Heart left ventricle (tissue), 13 donors: ENCODE results near the gene DAPK2.

Experiments
- POLR2A ChIP-seq, 2 donors: fragments of 450-650 bp; IDR thresholded peaks; one replicate each; pipeline ENCODE4 v1.6.1; 2017; ENCODE audit warnings: antibody characterized with exemption in 2 of 2, mild to moderate bottlenecking in 2 of 2, moderate library complexity in 2 of 2
- TF ChIP-seq, protein P1 (sequence below), 12 donors: fragments of 200-600 bp; sonication (generic) in 4 of 12; IDR thresholded peaks; one replicate each; pipeline versions ENCODE4 v1.5.0 to v1.8.0; 2018 to 2022; ENCODE audit warnings: antibody characterized with exemption in 12 of 12, mild to moderate bottlenecking in 5 of 12
- donor health status: ischemic (EF 13 %, LVEDD 7.1; RV severe dilation, severe dysfunction).
- donor health status: DM: no; HTN: yes; CAD: no.
- donor health status: DM: no; HTN: no; CAD: no.
- donor health status: ischemic (EF 25% LVEDD 6.9; RV normal size, moderate dysfunction).
- donor health status: ischemic (EF 25% LVEDD 5.7; RV mildly dilated, moderate dysfunction).
- donor health status: ischemic (EF 35%, LVEDD 5.7; RV mildly dilated, moderate dysfunction).
- donor health status: nonischemic (EF 11% LVEDD 7.7; RV severe dilation, severe dysfunction).
- donor health status: DM: yes; HTN: yes; CAD: no.
- donor health status: PGD.
- donor health status: ischemic (EF 29% LVEDD 5.4; RV normal size, mild dysfunction).
- donor health status: nonischemic (EF 23%, LVEDD 6.1; RV moderate dilation, normal function).

DNA sequence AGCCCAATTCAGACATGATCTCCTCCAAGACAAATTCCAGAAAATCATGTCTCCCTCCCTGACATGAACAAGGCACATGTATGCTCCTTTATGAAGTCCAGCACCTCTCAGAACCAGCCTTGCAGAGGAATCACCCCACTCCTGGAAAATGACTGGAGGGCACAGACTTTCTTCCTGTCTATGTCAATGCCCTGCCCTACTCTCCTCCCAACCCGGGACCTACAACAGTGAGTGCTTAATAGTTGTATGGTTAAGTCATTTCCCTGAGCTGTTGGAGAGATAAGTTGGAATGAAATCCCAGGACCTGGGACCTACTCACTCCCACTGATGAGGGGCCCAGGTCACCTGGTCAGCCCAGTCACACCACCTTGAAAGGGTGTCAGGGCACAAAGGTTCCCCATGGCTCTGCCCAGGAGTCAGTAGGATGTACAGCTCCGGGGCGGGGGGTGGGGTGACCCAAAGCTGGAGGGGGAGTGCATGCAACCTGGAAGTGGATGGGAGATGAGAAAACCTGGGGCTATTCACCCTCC is 132.4 kb downstream of the DAPK2 start:
- TF ChIP-seq, protein P1, sequence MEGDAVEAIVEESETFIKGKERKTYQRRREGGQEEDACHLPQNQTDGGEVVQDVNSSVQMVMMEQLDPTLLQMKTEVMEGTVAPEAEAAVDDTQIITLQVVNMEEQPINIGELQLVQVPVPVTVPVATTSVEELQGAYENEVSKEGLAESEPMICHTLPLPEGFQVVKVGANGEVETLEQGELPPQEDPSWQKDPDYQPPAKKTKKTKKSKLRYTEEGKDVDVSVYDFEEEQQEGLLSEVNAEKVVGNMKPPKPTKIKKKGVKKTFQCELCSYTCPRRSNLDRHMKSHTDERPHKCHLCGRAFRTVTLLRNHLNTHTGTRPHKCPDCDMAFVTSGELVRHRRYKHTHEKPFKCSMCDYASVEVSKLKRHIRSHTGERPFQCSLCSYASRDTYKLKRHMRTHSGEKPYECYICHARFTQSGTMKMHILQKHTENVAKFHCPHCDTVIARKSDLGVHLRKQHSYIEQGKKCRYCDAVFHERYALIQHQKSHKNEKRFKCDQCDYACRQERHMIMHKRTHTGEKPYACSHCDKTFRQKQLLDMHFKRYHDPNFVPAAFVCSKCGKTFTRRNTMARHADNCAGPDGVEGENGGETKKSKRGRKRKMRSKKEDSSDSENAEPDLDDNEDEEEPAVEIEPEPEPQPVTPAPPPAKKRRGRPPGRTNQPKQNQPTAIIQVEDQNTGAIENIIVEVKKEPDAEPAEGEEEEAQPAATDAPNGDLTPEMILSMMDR (IDR thresholded peaks at IDR 0.05): no peak
- no peak for TF ChIP-seq POLR2A (IDR thresholded peaks at IDR 0.05)
